LHCN-M2 (cell line): ENCODE measurements around the gene RAB4B. TPM values are rescaled to one million over a fixed set of nuclear protein-coding genes. Genes with fewer than 3 reads are reported as not detected.

Experiments used
- total RNA-seq: library from RNA; depleted of rRNA; stranded (reverse); fragments of >200 nt; gene quantifications from 2 replicates; pipeline ENCODE4 v1.2.3, GENCODE V29; 2014; rRNA removed

Gene RAB4B
- total RNA-seq, 1 experiment from 2014 or later: 28.6 TPM

Other genes starting within 250 kb of the RAB4B start
- gene SHKBP1, start 201.4 kb upstream of the RAB4B start, total RNA-seq: 63.5 and 85.6 TPM in 2 replicates
- 5.0 and 7.3 TPM in 2 replicates for gene LTBP4, start 176.9 kb upstream of the RAB4B start, total RNA-seq
- gene NUMBL, start 87.6 kb upstream of the RAB4B start, total RNA-seq: 39.9 and 41.3 TPM in 2 replicates
- 37.2 and 54.7 TPM in 2 replicates for gene COQ8B, start 61.4 kb upstream of the RAB4B start, total RNA-seq
- 9.2 and 11.1 TPM in 2 replicates for gene ITPKC, start 61.1 kb upstream of the RAB4B start, total RNA-seq
- gene ACTMAP, start 27.8 kb upstream of the RAB4B start, total RNA-seq: 1.6 and 2.0 TPM in 2 replicates
- gene SNRPA, start 27.0 kb upstream of the RAB4B start, total RNA-seq: 97.5 and 115 TPM in 2 replicates
- not detected in 2 replicates for gene MIA, start 2.7 kb upstream of the RAB4B start, total RNA-seq
- 99.8 and 101 TPM in 2 replicates for gene EGLN2, start 20.9 kb downstream of the RAB4B start, total RNA-seq
- gene CYP2A6, start 72.2 kb downstream of the RAB4B start, total RNA-seq: not detected in 2 replicates
- not detected in 2 replicates for gene CYP2A7, start 104.0 kb downstream of the RAB4B start, total RNA-seq
- not detected in 2 replicates for gene CYP2B6, start 213.0 kb downstream of the RAB4B start, total RNA-seq